ENCODE data around the gene TSPAN18.

- no peak for TF ChIP-seq CTCF (conservative IDR thresholded peaks at IDR 0.05; ENCODE audit: low read depth, low read length)
- TF ChIP-seq EZH2phosphoT487 (IDR thresholded peaks at IDR 0.05; ENCODE audit: borderline replicate concordance, low read length), result no peak
- no peak for TF ChIP-seq EZH2 (IDR thresholded peaks at IDR 0.05; ENCODE audit: low read length, unreplicated experiment)
Measured at GRCh38 chr11:44972746-44973435, 246.1 kb downstream of the TSPAN18 start.
